HG03159 (cell line): ENCODE results near the gene IQCK.

ENCODE experiments used
- ATAC-seq: cut with Tn5 transposase; IDR thresholded peaks from one replicate; pipeline ENCODE4 v1.9.1; 2021; ENCODE audit warnings: mild to moderate bottlenecking, moderate library complexity; ENCODE audit not compliant: unreplicated experiment

IQCK gene

DNA sequence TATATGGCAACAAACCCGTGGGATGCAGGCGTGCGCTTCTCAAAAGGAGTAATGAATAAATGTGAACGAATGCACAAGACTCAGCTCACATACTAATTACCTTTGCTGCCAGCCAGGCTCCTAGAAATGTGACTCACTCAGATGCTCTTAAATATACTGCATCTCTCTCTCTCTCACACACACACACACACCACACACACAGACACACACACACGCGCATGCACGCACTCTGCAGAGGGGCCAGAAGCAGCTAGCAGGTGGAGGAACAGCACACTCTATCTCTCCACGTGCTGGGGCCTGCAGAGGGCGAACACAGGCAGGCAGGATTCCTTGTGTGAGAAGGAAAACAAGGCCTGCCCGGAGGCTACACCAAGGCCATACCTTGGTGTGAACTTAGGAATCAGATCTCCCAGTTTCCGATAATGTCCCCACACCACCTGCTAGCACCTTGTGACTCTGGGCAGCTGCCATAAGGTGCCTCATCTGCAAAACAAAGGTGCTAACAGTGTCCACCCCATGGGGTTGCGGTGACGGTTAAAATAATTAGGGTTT lies 161.2 kb downstream of the IQCK start:
- ATAC-seq = no peak

DNA sequence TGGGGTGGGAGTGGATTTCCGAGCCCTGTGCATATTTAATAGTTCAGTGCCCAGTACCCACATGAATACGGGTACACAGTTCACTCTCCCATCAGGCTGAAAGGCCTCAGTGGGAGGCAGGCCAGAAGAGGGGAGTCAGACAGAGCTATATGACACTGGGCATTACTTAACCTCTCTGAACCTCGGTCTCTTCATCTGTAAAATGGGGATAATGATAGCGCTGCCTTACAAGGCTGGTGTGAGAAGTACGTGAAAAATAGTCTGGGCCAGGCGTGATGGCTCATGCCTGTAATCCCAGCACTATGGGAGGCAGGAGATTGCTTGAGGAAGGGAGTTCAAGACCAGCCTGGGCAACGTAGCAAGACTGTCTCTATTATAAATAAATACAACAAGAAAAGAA lies 163.0 kb downstream of the IQCK start:
- no peak for ATAC-seq

DNA sequence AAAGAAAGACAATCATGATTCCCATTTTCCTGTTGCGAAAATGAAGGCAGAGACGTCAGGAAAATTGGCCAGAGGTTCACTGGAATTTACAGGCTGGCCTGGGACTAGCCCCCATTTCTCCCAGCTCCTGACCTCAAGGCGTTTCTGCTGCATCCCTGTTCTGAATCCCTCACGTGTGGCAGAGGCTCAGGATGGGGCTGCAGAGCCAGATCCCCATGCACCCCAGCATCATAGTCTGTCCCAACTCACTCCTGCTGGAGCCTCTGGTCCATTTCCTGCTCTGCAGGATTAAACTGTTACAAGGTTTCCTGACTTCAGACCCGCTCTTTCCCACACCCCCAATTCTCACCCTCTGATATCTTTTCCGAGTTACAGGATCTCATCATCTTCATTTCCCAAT lies 163.7 kb downstream of the IQCK start:
- no peak for ATAC-seq

DNA sequence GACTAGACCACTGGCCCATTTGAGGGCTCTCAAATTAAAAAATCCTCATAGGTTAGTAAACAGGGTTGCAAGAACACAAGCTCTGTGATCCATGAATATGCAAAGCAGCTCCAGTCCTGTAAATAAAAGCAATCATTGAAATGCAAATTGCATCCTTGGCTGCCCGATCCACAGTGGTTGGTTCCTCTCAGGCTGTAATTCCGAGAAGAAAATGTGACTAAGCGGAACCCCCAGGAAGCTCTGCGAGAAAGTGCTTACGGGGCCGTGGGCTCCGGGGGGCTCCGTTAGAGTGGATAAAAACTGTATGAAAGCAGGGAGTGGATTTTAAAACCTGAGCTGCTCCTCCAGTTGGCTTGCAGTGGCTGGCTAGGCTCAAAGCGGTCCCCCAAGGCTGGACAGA lies 164.1 kb downstream of the IQCK start:
- no peak for ATAC-seq

DNA sequence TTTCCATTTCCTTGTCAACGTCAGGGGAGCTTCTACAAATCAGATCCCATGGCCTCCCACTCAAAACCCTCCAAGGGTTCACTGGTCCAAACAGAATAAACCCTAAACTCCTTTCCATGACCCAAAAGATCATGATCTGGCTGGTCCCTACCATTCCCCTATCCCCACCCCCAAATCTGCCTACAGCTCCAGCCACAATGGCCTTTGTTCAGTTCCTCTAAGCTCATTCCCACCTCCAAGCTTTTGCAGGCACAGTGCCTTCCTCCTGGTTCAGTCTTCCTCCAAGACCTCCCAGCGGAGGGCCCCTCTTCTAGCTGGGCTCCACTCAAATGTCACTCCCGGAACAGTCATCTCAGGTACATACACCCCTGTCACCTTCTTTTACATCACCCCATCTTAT lies 164.6 kb downstream of the IQCK start:
- ATAC-seq = no peak

DNA sequence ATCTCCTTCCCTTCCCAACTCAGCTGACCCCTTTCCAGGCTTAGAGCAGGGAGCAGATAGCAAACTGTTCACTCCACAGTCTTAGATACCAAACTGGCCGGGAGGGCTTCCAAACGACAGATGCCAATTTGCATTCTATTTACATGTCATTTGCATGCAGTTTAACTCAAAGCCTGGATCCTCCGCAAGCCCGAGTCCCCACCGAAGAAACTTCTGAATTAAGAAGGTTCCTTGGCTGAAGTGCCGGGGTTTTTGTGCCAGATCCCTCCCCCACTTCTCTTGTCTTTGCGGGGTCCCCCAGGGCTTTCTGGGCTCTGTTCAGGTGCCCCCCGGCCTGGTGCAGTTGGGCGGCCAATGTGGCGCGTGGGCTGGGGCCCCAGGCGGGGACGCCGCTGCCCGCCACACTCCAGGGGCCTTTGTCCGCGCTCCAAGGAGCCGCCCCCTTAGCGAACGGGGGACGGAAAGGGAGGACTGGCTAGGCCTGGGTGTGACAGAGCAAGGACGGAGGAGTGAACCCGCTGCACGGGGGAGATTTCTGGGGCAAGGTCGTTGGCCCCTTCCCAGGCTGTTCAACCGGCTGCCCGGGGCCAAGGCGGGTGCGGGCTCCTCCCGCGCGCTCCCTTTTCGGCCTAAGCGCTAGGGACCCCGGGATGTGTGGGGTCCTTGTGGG lies 165.4 kb downstream of the IQCK start:
- ATAC-seq = no peak

DNA sequence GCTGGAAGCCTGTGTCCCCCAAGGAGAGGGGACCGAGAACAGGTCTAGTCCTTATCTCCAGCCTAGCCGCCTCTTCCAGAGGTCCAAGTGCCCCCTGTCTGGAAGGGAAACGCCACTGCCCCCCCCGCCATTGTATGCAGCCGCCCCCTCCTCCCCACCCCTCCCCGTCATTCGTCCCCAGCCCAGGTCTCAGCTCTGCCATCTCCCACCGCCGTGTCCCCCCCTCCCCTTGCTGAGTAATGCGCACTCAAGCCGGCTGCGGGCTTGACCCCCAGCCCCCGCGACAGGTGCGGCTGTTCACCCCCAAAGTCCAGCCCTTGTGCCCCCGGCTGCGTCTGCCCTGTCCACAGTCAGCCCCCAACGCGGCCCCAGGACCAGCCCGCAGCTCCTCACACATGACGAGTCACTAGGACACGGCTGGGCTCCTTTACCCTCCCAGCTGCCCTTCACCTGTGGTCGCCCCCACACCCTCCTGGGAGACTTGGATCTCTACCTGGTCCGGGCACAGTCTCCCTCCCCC lies 166.0 kb downstream of the IQCK start:
- ATAC-seq = no peak

DNA sequence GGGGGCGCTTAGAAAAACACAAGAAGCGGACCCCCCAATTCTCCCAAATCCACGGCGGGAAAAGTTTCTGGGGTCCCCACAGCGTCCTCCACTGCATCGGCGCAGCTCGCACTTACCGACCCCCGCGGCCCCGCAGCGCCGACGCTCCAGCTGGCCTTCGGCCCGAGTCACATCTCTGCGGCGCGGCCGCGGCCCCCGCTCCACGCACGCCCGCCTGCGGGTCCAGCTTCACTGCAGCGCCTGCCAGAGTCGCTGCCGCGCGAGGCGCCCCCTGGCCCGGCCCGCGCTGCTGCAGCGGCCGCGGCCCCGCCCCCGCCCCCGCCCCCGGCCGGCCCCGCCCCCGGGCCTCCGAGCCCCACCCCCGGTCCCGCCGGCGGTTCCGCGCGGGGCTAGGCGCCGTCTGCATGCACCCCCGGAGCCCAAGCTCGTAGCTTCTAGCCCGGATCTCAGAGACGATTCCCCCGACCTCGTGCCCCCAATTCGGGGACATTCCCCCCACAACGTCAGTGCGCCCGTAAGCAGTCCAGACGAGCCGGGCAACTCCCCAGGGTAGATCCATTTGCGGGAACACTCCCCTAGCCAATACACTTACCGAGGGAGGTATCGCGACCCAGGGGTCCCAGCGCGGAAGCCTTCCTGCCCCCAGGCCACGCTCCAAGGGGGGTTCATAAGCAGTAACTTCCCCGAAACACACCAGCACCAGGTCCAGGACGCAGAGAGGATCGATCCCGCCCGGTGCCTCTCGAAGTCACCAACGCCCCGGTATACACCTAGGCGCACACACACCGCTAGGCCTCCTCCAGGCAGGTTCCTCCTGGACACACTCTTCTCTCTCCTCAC lies 166.8 kb downstream of the IQCK start, which contains the start of gene GPRC5B:
TSS of gene GPRC5B (minus strand) at position 238 of the 840 bp plus-strand sequence. CDS start 12,003 bp downstream, outside the sequence.
- ATAC-seq = no peak

DNA sequence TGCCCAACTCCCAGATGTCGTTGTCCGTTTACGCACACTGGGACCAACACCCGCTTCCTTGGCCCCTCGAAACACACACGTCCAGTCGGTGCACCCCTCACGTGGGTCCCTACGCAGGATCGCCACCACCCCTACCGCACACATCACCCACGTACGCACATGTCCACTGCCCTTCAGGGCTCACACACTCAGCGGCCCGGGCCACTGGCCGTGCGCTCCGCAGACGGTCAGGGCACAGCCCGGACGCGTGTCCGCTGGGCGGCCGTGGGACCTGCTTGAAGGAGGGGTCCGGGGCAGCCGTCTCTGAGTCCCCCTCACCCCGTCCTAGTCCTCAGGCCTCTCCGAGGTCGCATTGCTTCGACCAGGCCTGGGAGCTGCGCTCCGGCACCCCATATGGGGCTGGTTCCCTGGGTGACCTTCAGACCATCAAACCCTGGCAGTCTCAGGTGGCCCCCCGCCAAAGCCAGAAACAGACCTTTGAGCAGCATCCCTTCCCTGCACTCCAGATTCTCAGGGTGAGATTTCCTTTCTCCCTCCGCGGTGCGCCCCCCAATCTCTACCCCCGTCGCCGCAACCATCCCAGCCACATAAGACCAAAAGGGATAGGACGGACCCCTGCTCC lies 167.5 kb downstream of the IQCK start:
- ATAC-seq = no peak

DNA sequence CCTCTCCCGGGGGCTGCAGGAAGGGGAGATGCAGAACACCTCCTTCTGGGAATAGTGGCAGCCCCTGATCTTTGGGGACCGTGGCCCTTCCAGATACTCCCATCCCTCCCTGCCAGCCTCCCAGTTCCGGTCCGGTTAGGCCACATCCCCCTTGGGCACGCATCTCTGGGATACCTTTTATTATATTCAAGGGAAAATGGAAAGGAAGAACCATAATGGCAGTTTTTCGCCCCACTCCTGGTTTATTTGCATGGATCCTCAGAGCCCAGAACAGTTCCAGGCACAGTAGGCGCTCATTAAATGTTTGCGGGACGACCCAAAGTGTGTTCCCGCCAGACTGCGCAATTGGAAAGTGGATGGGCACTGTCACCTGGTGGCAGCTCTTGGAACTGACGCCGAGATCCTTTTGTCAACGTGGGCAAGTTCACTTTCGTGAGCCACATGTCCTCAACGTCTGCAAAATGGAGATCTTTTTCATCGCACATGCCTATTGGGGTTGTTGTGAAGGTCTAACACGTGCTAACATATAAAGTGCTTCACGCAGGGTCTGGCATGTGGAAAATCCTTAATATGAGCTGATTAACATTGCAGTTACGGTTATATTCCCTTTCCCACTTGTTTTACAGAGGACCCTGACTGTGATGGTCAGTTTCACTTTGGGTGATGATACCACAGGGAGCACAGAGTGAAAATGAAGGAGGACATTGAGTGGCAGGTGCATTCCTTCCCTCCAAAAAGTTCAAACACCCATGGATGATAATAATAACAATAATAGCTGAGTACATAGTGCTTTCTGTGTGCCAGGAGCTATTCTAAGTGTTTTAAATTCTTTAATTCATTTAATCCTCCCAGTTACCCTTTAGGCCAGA lies 168.2 kb downstream of the IQCK start:
- no peak for ATAC-seq

DNA sequence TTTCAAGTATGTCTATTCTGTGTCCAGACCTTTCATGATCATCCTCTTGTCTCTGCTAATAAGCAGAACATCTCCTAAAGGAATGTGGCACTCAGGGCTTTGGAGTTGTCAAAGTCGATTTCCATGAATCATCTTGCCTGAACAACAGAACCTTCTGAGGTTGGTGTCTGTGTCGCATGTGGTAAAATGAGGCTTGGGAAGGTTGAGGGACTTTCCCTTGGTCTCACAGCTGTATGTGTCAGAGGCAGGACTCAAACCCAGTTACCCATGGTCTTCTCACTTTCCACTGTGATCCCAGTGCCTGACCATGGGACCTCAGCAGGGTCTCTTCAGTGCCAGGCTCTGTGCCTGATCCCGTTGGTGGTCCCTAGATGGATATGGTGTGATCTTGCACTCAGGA lies 170.8 kb downstream of the IQCK start:
- no peak for ATAC-seq

DNA sequence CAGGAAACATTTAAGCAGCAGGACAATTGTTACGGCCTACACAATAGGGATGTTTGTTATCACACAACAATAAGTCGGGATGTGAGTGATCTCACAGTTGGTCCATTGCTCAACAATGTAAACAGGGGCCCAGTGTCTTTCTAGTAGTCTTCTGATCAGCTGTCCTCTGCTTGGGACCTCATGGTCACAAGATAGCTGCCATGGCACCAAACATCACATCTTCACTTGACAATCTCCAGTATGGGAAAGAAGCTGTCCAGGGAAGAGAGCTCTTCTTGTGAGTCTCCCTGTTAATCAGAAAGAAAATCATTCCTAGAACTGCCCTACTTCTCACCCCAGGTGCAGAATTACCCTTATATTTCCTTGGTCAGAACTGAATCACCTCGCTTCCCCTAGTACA lies 172.8 kb downstream of the IQCK start:
- ATAC-seq = no peak

DNA sequence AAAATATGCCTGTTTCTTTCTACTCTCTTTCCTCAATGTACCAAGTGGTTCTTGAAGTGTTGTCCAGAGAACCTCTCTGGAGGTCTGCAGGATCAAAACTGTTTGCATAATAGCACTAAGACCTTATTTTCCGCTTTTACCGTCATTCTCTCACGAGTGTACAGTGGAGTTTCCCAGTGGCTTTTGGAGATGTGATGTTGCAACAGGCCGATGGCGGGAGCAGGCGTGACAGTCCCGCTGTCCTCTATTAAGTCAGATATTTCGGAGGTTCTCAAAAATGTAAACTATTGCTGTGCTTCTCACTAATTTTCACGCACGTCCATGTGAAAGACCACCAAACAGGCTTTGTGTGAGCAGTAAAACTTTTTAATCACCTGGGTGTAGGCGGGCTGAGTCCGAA lies 174.8 kb downstream of the IQCK start:
- ATAC-seq = no peak

DNA sequence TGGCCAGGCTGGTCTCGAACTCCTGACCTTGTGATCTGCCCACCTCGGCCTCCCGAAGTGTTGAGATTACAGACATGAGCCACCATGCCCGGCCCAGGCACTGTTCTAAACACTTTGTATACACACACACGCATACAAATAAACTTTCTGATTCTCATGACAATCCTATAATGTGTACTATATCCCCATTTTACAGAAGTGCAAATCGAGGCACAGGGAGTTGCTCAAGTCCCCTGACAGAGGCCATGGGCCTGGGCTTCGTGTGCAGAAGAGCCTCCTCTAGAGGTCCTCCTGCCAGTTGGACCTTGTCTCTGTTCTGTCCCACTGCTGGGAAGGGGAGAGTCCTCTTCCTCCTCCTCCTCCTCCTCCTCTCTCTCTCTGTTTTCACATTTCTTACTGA lies 176.5 kb downstream of the IQCK start:
- ATAC-seq = no peak

DNA sequence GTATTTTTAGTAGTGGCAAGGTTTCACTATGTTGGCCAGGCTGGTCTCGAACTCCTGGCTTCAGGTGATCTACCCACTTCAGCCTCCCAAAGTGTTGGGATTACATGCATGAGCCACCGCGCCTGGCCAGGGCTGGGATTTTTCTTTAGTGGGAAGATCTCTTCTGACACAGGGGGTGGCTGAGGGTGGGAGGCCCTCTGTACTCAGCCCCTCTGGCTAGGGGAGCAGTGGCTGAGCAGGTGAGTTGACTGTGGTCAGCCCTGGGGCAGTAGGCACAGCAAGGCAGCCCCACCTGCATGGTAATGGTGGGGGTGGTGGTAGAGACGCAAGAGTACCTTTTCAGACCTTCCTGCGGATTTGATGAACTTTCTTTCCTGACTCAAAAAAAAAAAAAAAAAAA lies 178.9 kb downstream of the IQCK start:
- ATAC-seq = no peak

DNA sequence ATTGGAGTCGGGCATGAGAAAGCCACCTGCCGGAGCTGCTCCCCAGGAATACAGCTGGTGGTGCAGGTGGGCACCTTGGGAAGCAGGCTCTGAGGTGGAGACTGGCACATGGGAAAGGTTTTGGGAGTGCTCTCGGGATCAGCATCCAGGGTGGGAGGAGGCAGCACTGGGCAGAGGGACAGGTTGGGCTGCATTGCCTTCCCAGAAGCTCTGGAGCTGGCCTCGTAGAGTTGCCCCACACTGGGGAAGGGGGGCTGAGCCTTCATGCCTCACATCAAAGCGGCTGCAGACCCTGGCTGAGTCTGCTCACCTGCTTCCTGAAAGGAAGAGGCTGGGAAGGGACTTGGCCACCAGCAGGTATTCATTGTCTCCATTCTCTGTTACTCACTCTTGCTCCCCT lies 180.1 kb downstream of the IQCK start:
- ATAC-seq = no peak

DNA sequence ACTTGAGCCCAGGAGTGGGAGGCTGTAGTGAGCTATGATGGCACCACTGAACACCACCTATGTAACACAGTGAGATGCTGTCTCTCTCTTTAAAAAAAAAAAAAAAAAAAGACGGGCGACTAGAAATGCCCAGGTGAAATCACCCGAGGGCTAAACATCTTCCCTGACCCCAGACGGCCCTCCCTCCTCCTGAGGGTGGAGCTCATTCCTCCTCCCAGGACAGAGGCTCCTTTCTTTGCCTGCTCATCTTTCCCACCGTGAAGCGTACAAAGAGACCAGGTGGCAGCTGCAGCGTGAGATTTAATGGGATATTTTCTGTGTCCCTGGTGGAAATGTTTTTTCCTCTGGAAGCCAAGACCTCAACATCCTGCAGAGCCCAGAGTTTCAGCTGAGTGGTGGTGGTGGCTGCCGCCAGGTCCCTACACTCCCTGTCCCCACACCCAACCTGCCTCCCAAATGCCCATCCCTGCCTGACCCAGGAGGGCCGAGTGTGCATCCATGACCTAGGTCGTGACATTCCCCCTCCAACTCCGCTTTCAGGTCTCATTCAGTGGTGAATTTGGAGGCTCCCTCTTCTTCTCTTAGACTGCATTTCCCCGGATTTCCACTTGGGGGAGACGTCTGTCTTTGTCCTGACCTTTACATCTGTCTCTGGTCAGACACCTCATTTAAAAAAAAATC lies 181.0 kb downstream of the IQCK start:
- ATAC-seq = no peak

DNA sequence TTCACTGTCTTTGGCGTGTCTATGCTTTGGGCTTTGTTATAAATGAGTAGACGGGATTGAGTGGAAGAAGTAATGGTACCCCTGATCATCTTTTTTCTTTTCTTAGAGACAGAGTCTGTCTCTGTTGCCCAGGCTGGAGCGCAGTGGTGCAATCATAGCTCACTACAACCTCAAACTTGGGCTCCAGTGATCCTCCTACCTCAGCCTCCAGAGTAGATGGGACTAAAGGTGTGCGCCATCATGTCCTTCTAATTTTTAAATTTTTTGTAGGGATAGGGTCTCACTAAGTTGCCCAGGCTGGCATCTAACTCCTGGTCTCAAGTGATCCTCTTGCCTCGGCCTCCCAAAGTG lies 181.5 kb downstream of the IQCK start:
- ATAC-seq = no peak

DNA sequence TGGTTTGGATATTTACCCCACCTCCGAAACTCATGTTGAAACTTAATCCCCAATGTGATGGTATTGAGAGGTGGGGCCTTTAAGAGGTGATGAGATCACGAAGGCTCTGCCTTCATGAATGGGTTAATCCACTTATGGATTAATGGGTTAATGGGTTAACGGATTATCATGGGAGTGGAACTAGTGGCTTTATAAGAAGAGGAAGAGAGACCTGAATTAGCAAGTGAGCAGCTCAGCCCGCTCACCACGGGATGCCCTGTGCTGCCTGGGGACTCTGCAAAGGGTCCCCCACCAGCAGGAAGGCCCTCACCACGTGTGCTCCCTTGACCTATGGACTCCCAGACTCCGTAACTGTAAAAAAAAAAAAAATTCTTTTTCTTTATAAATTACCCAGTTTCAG lies 183.1 kb downstream of the IQCK start:
- ATAC-seq = no peak
